ENCODE data around the gene PPP3R1.

Gene PPP3R1

GRCh38 chr2:68235090-68235489 lies 17.2 kb downstream of the PPP3R1 start:
- Histone ChIP-seq H4K20me1 (ENCODE audit: insufficient read depth, low read length, poor library complexity, severe bottlenecking) (peaks cover 97% of the 10 kb centered on the region), H3K36me3 (ENCODE audit: insufficient read depth, low read length) (peaks cover 8% of the 10 kb centered on the region), H2AFZ (ENCODE audit: low read length) (no peak overlapping the region), H3F3A (ENCODE audit: low read depth) (no peaks in the 10 kb centered on the region; the same call in 1 of the 2 replicates), H3K4me3 (ENCODE audit: low read length, poor library complexity, severe bottlenecking) (no peak overlapping the region), H3K79me2 (ENCODE audit: insufficient read depth, low read length) (peaks cover 98% of the 10 kb centered on the region), H3K4me2 (ENCODE audit: low read depth, low read length, poor library complexity, severe bottlenecking) (no peak overlapping the region), H3K4me1 (ENCODE audit: insufficient read depth, low read length, poor library complexity, severe bottlenecking) (peaks cover 32% of the 10 kb centered on the region), H3K9me3 (ENCODE audit: insufficient read depth, low read depth, low read length) (no peaks in the 10 kb centered on the region), H3K27me3 (ENCODE audit: insufficient read depth, low read length, poor library complexity, severe bottlenecking) (no peaks in the 10 kb centered on the region), H3K9me2 (replicated peaks; ENCODE audit: low read depth, low read length) (no peaks in the 10 kb centered on the region), H3K9ac (ENCODE audit: low read depth, low read length, poor library complexity, severe bottlenecking) (no peak overlapping the region)
- TF ChIP-seq EZH2phosphoT487 (IDR thresholded peaks at IDR 0.05; ENCODE audit: borderline replicate concordance) (no peak), CTCF (conservative IDR thresholded peaks at IDR 0.05; ENCODE audit: low read length) (no peak)

- Histone ChIP-seq H4K20me1 (ENCODE audit: insufficient read depth, low read length, poor library complexity, severe bottlenecking) (peaks cover 97% of the 10 kb centered on the region), H3F3A (ENCODE audit: low read depth) (no peaks in the 10 kb centered on the region; the same call in 1 of the 2 replicates), H3K9me2 (replicated peaks; ENCODE audit: low read depth, low read length) (no peaks in the 10 kb centered on the region), H3K4me3 (ENCODE audit: low read length, poor library complexity, severe bottlenecking) (no peak overlapping the region), H3K9ac (ENCODE audit: low read depth, low read length, poor library complexity, severe bottlenecking) (no peak overlapping the region), H3K4me2 (ENCODE audit: low read depth, low read length, poor library complexity, severe bottlenecking) (no peak overlapping the region), H2AFZ (ENCODE audit: low read length) (no peak overlapping the region), H3K36me3 (ENCODE audit: insufficient read depth, low read length) (peaks cover 5% of the 10 kb centered on the region), H3K4me1 (ENCODE audit: insufficient read depth, low read length, poor library complexity, severe bottlenecking) (peaks cover 26% of the 10 kb centered on the region), H3K9me3 (ENCODE audit: insufficient read depth, low read depth, low read length) (no peaks in the 10 kb centered on the region), H3K79me2 (ENCODE audit: insufficient read depth, low read length) (peaks cover 98% of the 10 kb centered on the region), H3K27me3 (ENCODE audit: insufficient read depth, low read length, poor library complexity, severe bottlenecking) (no peaks in the 10 kb centered on the region)
- TF ChIP-seq EZH2phosphoT487 (IDR thresholded peaks at IDR 0.05; ENCODE audit: borderline replicate concordance) (no peak), CTCF (conservative IDR thresholded peaks at IDR 0.05; ENCODE audit: low read length) (no peak)
These were observed 17.9 kb downstream of the PPP3R1 start for GRCh38 chr2:68234405-68234804.

GRCh38 chr2:68231061-68231372 lies 21.3 kb downstream of the PPP3R1 start:
- Histone ChIP-seq H3K9me3 (ENCODE audit: insufficient read depth, low read depth, low read length) (no peaks in the 10 kb centered on the region), H3K79me2 (ENCODE audit: insufficient read depth, low read length) (peaks cover 98% of the 10 kb centered on the region), H4K20me1 (ENCODE audit: insufficient read depth, low read length, poor library complexity, severe bottlenecking) (peaks cover 96% of the 10 kb centered on the region), H3F3A (ENCODE audit: low read depth) (no peaks in the 10 kb centered on the region), H3K36me3 (ENCODE audit: insufficient read depth, low read length) (no peaks in the 10 kb centered on the region), H3K9ac (ENCODE audit: low read depth, low read length, poor library complexity, severe bottlenecking) (no peak overlapping the region), H2AFZ (ENCODE audit: low read length) (no peak overlapping the region), H3K4me1 (ENCODE audit: insufficient read depth, low read length, poor library complexity, severe bottlenecking) (peaks cover 12% of the 10 kb centered on the region), H3K9me2 (replicated peaks; ENCODE audit: low read depth, low read length) (no peaks in the 10 kb centered on the region), H3K4me3 (ENCODE audit: low read length, poor library complexity, severe bottlenecking) (no peak overlapping the region), H3K4me2 (ENCODE audit: low read depth, low read length, poor library complexity, severe bottlenecking) (no peak overlapping the region), H3K27me3 (ENCODE audit: insufficient read depth, low read length, poor library complexity, severe bottlenecking) (no peaks in the 10 kb centered on the region)
- no peak for TF ChIP-seq CTCF (conservative IDR thresholded peaks at IDR 0.05; ENCODE audit: low read length)
- TF ChIP-seq EZH2phosphoT487 (IDR thresholded peaks at IDR 0.05; ENCODE audit: borderline replicate concordance) = no peak
